Ovary (tissue), 3 donors: ENCODE data around the gene UGT1A7.

Experiments
- POLR2A ChIP-seq: fragments of 450-650 bp; IDR thresholded peaks from one replicate; pipeline ENCODE4 v1.6.1; 2017; ENCODE audit warnings: antibody characterized with exemption, mild to moderate bottlenecking, moderate library complexity
- TF ChIP-seq, protein P1 (sequence below), 3 donors: fragments of 450-650 bp in 2 of 3; fragments of 200-600 bp in 1 of 3; IDR thresholded peaks; one replicate each; pipeline versions ENCODE4 v1.5.1 to v1.8.0; 2016 to 2022; ENCODE audit warnings: antibody characterized with exemption in 3 of 3, mild to moderate bottlenecking in 1 of 3
- donor health status: DM: no; HTN: no; CAD: no.

DNA sequence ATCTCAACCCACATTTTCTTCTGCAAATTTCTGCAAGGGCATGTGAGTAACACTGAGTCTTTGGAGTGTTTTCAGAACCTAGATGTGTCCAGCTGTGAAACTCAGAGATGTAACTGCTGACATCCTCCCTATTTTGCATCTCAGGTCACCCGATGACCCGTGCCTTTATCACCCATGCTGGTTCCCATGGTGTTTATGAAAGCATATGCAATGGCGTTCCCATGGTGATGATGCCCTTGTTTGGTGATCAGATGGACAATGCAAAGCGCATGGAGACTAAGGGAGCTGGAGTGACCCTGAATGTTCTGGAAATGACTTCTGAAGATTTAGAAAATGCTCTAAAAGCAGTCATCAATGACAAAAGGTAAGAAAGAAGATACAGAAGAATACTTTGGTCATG lies 86.4 kb downstream of the UGT1A7 start:
- TF ChIP-seq, protein P1, sequence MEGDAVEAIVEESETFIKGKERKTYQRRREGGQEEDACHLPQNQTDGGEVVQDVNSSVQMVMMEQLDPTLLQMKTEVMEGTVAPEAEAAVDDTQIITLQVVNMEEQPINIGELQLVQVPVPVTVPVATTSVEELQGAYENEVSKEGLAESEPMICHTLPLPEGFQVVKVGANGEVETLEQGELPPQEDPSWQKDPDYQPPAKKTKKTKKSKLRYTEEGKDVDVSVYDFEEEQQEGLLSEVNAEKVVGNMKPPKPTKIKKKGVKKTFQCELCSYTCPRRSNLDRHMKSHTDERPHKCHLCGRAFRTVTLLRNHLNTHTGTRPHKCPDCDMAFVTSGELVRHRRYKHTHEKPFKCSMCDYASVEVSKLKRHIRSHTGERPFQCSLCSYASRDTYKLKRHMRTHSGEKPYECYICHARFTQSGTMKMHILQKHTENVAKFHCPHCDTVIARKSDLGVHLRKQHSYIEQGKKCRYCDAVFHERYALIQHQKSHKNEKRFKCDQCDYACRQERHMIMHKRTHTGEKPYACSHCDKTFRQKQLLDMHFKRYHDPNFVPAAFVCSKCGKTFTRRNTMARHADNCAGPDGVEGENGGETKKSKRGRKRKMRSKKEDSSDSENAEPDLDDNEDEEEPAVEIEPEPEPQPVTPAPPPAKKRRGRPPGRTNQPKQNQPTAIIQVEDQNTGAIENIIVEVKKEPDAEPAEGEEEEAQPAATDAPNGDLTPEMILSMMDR (IDR thresholded peaks at IDR 0.05): no peak
- TF ChIP-seq POLR2A: no peak
